ENCODE measurements around the gene PROM2. TPM values are rescaled to one million over a fixed set of nuclear protein-coding genes. Genes with fewer than 3 reads are reported as not detected.
A peak's percentile ranks its signal among the peaks of the same experiment; 100 is the strongest.

PROM2 gene
- total RNA-seq, 1 experiment from 2014 or later: 64.2 TPM

- no peak overlapping the region for H3K4me2 ChIP-seq (ENCODE audit: low read length)
- ChIA-PET POLR2A (ENCODE audit: unreplicated experiment) (no interaction called here), CTCF (no interaction called here)
- no peak overlapping the region for H3K4me3 ChIP-seq (ENCODE audit: low read length)
- no peaks in the 10 kb centered on the region for H3K27me3 ChIP-seq (ENCODE audit: low read length)
- BruUV-seq (replicated peaks): no TSS peak
- no peak overlapping the region for H3K9ac ChIP-seq (ENCODE audit: low read length)
- peaks cover 10% of the 10 kb centered on the region for H3K4me1 ChIP-seq (ENCODE audit: insufficient read depth, low read length)
- TF ChIP-seq EZH2phosphoT487 (IDR thresholded peaks at IDR 0.05; ENCODE audit: borderline replicate concordance, low read length) (no peak), EZH2 (IDR thresholded peaks at IDR 0.05; ENCODE audit: low read length, unreplicated experiment) (no peak), CTCF (conservative IDR thresholded peaks at IDR 0.05; ENCODE audit: low read depth, low read length) (no peak)
- no peaks in the 10 kb centered on the region for H3K79me2 ChIP-seq (ENCODE audit: low read length)
- intact Hi-C loops (cut with micrococcal nuclease): no loop called here
- H4K20me1 ChIP-seq (ENCODE audit: low read length): no peaks in the 10 kb centered on the region
- no peak overlapping the region for H3K27ac ChIP-seq (ENCODE audit: low read length)
- no peaks in the 10 kb centered on the region for H3K9me2 ChIP-seq (replicated peaks; ENCODE audit: low read length)
- no peak for ATAC-seq
- no peaks in the 10 kb centered on the region for H3K36me3 ChIP-seq (ENCODE audit: low read depth, low read length)
- H3K9me3 ChIP-seq (ENCODE audit: low read length): no peaks in the 10 kb centered on the region
- H3F3A ChIP-seq (ENCODE audit: low read length, unreplicated experiment): no peaks in the 10 kb centered on the region
- no peak for DNase-seq
- H2AFZ ChIP-seq (ENCODE audit: low read length): no peak overlapping the region
Observed at GRCh38 chr2:95234816-95235215, 39.4 kb upstream of the PROM2 start.

DNA sequence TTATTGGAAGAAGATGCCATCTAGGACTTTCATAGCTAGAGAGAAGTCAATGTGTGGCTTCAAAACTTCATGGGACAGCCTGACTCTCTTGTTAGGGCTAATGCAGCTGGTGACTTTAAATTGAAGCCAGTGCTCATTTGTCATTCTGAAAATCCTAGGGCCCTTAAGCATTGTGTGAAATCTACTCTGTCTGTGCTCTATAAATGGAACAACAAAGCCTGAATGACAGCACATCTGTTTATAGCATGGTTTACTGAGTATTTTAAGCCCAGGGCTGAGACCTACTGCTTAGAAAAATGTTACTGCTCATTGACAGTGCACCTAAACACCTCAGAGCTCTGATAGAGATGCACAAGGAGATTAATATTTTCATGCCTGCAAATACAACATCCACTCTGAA lies 36.1 kb upstream of the PROM2 start:
- H3K4me3 ChIP-seq (ENCODE audit: low read length): no peak overlapping the region
- ATAC-seq (no peak), DNase-seq (no peak)
- H3K36me3 ChIP-seq (ENCODE audit: low read depth, low read length): no peaks in the 10 kb centered on the region
- no peaks in the 10 kb centered on the region for H3K9me2 ChIP-seq (replicated peaks; ENCODE audit: low read length)
- no peak overlapping the region for H3K9ac ChIP-seq (ENCODE audit: low read length)
- POLR2A ChIA-PET (ENCODE audit: unreplicated experiment): no interaction called here
- intact Hi-C loops (cut with micrococcal nuclease): no loop called here
- no TSS peak for BruUV-seq (replicated peaks)
- no peak overlapping the region for H3K4me2 ChIP-seq (ENCODE audit: low read length)
- H3K27me3 ChIP-seq (ENCODE audit: low read length): no peaks in the 10 kb centered on the region
- no peak overlapping the region for H2AFZ ChIP-seq (ENCODE audit: low read length)
- H4K20me1 ChIP-seq (ENCODE audit: low read length): no peaks in the 10 kb centered on the region
- no peak for TF ChIP-seq CTCF (conservative IDR thresholded peaks at IDR 0.05; ENCODE audit: low read depth, low read length)
- TF ChIP-seq EZH2phosphoT487 (IDR thresholded peaks at IDR 0.05; ENCODE audit: borderline replicate concordance, low read length): no peak
- no peak for TF ChIP-seq EZH2 (IDR thresholded peaks at IDR 0.05; ENCODE audit: low read length, unreplicated experiment)
- H3K9me3 ChIP-seq (ENCODE audit: low read length): no peaks in the 10 kb centered on the region
- H3K27ac ChIP-seq (ENCODE audit: low read length): no peak overlapping the region
- CTCF ChIA-PET: no interaction called here
- H3F3A ChIP-seq (ENCODE audit: low read length, unreplicated experiment): no peaks in the 10 kb centered on the region
- no peaks in the 10 kb centered on the region for H3K4me1 ChIP-seq (ENCODE audit: insufficient read depth, low read length)
- no peaks in the 10 kb centered on the region for H3K79me2 ChIP-seq (ENCODE audit: low read length)

DNA sequence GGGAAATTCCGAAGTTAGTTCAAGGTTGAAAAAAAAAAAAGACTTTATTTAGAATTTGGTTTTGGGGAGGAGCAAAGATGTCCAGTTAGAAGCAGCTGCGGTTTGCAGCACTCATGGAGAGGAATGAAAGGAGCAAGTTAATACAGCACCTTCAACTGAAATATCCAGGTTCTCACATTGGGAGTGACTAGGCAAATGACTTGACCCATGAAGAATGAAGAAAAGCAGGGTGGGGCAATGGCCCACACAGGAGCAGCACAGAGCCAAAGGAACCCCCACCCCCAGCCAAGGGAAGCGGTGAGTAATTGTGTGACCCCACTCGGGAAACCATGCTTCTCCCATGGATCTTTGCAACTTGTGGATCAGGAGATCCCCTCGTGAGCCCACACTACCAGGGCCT lies 34.2 kb upstream of the PROM2 start:
- POLR2A ChIA-PET (ENCODE audit: unreplicated experiment): no interaction called here
- Histone ChIP-seq H3K9me2 (replicated peaks; ENCODE audit: low read length) (no peaks in the 10 kb centered on the region), H3K27ac (ENCODE audit: low read length) (no peak overlapping the region)

More for the DNA sequence above, 34.2 kb upstream of the PROM2 start:
- no peak overlapping the region for H3K4me3 ChIP-seq (ENCODE audit: low read length)
- H3K4me1 ChIP-seq (ENCODE audit: insufficient read depth, low read length): no peaks in the 10 kb centered on the region
- no peaks in the 10 kb centered on the region for H3K9me3 ChIP-seq (ENCODE audit: low read length)
- no peaks in the 10 kb centered on the region for H4K20me1 ChIP-seq (ENCODE audit: low read length)
- no peak overlapping the region for H2AFZ ChIP-seq (ENCODE audit: low read length)
- peak; percentile 17 for DNase-seq
- no peak overlapping the region for H3K4me2 ChIP-seq (ENCODE audit: low read length)
- no peaks in the 10 kb centered on the region for H3F3A ChIP-seq (ENCODE audit: low read length, unreplicated experiment)
- CTCF ChIA-PET: no interaction called here
- H3K9ac ChIP-seq (ENCODE audit: low read length): no peak overlapping the region
- no peaks in the 10 kb centered on the region for H3K27me3 ChIP-seq (ENCODE audit: low read length)
- no peak for TF ChIP-seq CTCF (conservative IDR thresholded peaks at IDR 0.05; ENCODE audit: low read depth, low read length)
- no peak for TF ChIP-seq EZH2 (IDR thresholded peaks at IDR 0.05; ENCODE audit: low read length, unreplicated experiment)
- no peak for TF ChIP-seq EZH2phosphoT487 (IDR thresholded peaks at IDR 0.05; ENCODE audit: borderline replicate concordance, low read length)
- intact Hi-C loops (cut with micrococcal nuclease): no loop called here
- no peaks in the 10 kb centered on the region for H3K36me3 ChIP-seq (ENCODE audit: low read depth, low read length)
- no peaks in the 10 kb centered on the region for H3K79me2 ChIP-seq (ENCODE audit: low read length)
- ATAC-seq: no peak
- BruUV-seq (replicated peaks): no TSS peak

All from PC-3 (cell line).